Activated CD4-positive, alpha-beta memory T cell treated with anti-CD3 and anti-CD28 coated beads for 36 hours (primary cell): ENCODE results near the gene SEMA3A. TPM values are rescaled to one million over a fixed set of nuclear protein-coding genes. Genes with fewer than 3 reads are reported as not detected.

Source experiments
- CTCF ChIA-PET: fragments of 350-600 bp; sonication (Branson Sonifier 250); formaldehyde crosslinking; loops from one replicate; lab custom pipeline; 2021; ENCODE audit warnings: antibody characterized with exemption, inconsistent platforms; lab: Charles Lee
- POLR2A ChIA-PET: fragments of 350-600 bp; sonication (Branson Sonifier 250); formaldehyde crosslinking; loops from one replicate; lab custom pipeline; 2021; ENCODE audit warnings: antibody characterized with exemption; lab: Charles Lee
- DNase-seq: peaks from one replicate; pipeline ENCODE4 v3.0.0-alpha.2; 2020
- H3K27ac Mint-ChIP-seq: one replicate; pipeline ENCODE4 v1.8.0; 2021; ENCODE audit warnings: mixed read lengths
- H3K27me3 Mint-ChIP-seq: one replicate; pipeline ENCODE4 v1.8.0; 2021; ENCODE audit warnings: mixed read lengths
- H3K36me3 Mint-ChIP-seq: one replicate; pipeline ENCODE4 v1.8.0; 2021; ENCODE audit warnings: mixed read lengths
- H3K4me1 Mint-ChIP-seq: one replicate; pipeline ENCODE4 v1.8.0; 2021; ENCODE audit warnings: low read depth, mixed read lengths
- H3K4me3 Mint-ChIP-seq: one replicate; pipeline ENCODE4 v1.8.0; 2021; ENCODE audit warnings: mild to moderate bottlenecking, mixed read lengths
- H3K9me3 Mint-ChIP-seq: one replicate; pipeline ENCODE4 v1.8.0; 2021; ENCODE audit warnings: mixed read lengths
- intact Hi-C: fragments of 100-400 bp; cut with micrococcal nuclease; formaldehyde crosslinking; loops from one replicate; pipeline ENCODE4 v1.15.1; 2023
- total RNA-seq, 2 experiments: library from RNA; stranded (reverse); gene quantifications; one replicate each; pipeline ENCODE4 v1.2.3, GENCODE V29; 2021

Gene SEMA3A
- total RNA-seq, 2 experiments from 2014 or later, result 0.59 to 0.75 TPM

DNA sequence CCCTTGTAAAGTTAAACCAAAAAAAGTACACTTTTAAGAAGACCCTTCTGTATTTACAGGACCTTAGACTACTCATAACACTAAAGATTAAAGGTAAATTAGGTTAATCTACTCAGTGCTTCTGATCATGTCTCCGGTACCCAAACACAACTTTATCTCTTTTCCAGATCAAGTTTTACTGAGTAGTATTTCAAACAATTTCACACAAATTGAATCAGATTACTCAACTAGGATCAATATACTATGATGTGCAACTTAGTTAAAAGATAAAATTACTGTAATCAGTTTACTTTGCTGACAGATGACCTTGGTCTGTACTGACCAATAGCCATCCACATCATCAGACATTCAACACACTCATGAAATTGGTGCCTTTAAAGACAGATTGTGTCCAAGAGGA lies 191.4 kb downstream of the SEMA3A start:
- CTCF ChIA-PET, result no interaction called here
- Mint-ChIP-seq H3K27me3 (no peaks in the 10 kb centered on the region), H3K36me3 (no peaks in the 10 kb centered on the region), H3K4me3 (no peak overlapping the region), H3K27ac (no peak overlapping the region), H3K9me3 (no peaks in the 10 kb centered on the region), H3K4me1 (no peaks in the 10 kb centered on the region)
- POLR2A ChIA-PET, result no interaction called here
- intact Hi-C loops, result no loop called here
- no peak for DNase-seq

DNA sequence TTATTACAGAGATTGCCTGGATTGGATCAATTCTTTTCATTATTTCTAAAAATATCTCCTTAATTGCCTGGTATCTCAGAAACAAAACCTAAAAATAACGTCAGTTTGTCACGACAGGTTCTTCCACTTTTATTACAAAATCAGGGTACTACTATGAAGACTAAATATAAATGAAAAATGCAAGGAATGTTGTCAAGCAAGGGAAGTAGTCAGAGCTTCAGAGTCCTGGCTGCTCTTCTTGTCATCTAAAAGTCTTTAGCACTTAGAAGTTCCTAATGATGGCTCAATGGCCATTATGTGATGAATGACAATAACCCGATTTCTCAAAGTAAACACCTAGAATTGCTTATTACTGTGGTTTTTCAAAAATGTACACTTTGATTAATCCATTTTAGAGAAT lies 192.2 kb downstream of the SEMA3A start:
- POLR2A ChIA-PET, result no interaction called here
- Mint-ChIP-seq H3K9me3 (no peaks in the 10 kb centered on the region), H3K27me3 (no peaks in the 10 kb centered on the region), H3K36me3 (no peaks in the 10 kb centered on the region), H3K27ac (no peak overlapping the region), H3K4me3 (no peak overlapping the region), H3K4me1 (no peaks in the 10 kb centered on the region)
- no peak for DNase-seq
- CTCF ChIA-PET, result no interaction called here
- intact Hi-C loops, result no loop called here

- POLR2A ChIA-PET, result no interaction called here
- intact Hi-C loops, result no loop called here
- no peaks in the 10 kb centered on the region for H3K4me1 Mint-ChIP-seq
- no peaks in the 10 kb centered on the region for H3K9me3 Mint-ChIP-seq
- H3K4me3 Mint-ChIP-seq, result no peak overlapping the region
- H3K27me3 Mint-ChIP-seq, result no peaks in the 10 kb centered on the region
- H3K36me3 Mint-ChIP-seq, result no peaks in the 10 kb centered on the region
- H3K27ac Mint-ChIP-seq, result no peak overlapping the region
- CTCF ChIA-PET, result no interaction called here
- DNase-seq, result no peak
Measured at GRCh38 chr7:83996879-83997278, 197.7 kb downstream of the SEMA3A start.

DNA sequence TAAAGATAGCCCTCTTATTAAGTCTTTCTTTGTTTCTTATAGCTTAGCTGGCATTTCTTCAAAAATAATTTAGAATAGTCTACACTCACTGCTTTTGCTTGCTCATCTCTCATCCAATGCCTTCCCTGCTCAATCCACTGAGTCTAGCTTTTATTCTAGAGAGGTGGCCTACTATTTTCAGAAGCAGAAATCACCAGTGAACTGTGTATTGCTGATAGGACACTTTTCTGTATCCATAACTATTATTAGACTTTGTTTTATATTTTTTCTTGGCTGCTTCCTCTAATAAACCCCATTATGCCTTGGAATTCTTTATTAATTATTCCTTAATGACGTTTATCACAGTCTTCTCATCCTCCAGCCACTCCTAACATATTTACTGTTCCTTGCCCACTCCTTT lies 206.8 kb downstream of the SEMA3A start:
- H3K4me1 Mint-ChIP-seq, result no peaks in the 10 kb centered on the region
- CTCF ChIA-PET, result no interaction called here
- no peaks in the 10 kb centered on the region for H3K9me3 Mint-ChIP-seq
- DNase-seq, result no peak
- H3K27me3 Mint-ChIP-seq, result no peaks in the 10 kb centered on the region
- no peak overlapping the region for H3K4me3 Mint-ChIP-seq
- POLR2A ChIA-PET, result interaction anchor here (0.6 kb wide), 1 partner anchor 1741 kb away, joined by 3 read pairs; no protein-coding TSS in a partner anchor
- H3K36me3 Mint-ChIP-seq, result no peaks in the 10 kb centered on the region
- no peak overlapping the region for H3K27ac Mint-ChIP-seq
- intact Hi-C loops, result no loop called here

DNA sequence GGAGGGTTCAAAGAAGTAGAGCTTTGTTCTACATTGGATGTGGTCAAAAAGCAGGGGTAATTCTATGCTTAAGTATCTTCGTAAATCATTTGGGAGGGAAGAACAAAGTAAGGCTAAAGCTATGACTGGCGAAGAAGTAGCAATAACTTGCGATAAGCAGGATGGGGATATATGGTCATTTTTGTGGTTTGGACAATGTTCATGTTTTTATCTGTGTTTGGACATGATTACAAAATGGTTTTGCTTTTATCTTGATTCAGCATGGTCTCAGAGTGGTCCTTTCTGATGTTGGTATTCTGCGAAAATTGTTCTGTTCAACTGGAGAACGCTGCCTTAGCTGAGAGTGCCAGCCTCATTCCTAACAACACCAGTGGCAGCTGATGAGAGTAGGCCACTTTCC lies 208.8 kb downstream of the SEMA3A start:
- no peaks in the 10 kb centered on the region for H3K4me1 Mint-ChIP-seq
- H3K27ac Mint-ChIP-seq, result no peak overlapping the region
- no peaks in the 10 kb centered on the region for H3K9me3 Mint-ChIP-seq
- no peak for DNase-seq
- no peaks in the 10 kb centered on the region for H3K27me3 Mint-ChIP-seq
- H3K36me3 Mint-ChIP-seq, result no peaks in the 10 kb centered on the region
- CTCF ChIA-PET, result no interaction called here
- H3K4me3 Mint-ChIP-seq, result no peak overlapping the region
- POLR2A ChIA-PET, result no interaction called here
- intact Hi-C loops, result no loop called here

DNA sequence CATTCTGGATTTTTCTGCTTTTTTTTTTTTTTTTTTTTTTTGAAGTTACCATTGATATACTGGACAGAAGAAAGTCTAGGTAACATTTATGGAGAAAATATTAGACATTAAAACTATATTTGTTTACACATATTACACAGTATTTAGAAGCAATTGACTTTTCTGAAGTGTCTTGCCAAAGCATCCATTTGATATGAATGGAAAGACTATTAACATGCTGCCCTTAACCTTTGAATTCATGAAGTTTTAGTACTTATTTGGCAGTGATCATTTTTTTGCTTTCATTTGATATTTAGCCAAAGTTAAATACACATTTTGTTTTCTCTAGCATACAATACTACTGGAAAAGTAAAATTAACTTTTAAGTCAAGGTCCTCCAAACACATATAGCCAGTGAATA lies 210.0 kb downstream of the SEMA3A start:
- intact Hi-C loops, result no loop called here
- Mint-ChIP-seq H3K27ac (no peak overlapping the region), H3K27me3 (no peaks in the 10 kb centered on the region), H3K4me1 (no peaks in the 10 kb centered on the region), H3K9me3 (no peaks in the 10 kb centered on the region), H3K36me3 (no peaks in the 10 kb centered on the region), H3K4me3 (no peak overlapping the region)
- ChIA-PET CTCF (no interaction called here), POLR2A (no interaction called here)
- no peak for DNase-seq

GRCh38 chr7:83984076-83984475 lies 210.5 kb downstream of the SEMA3A start:
- Mint-ChIP-seq H3K9me3 (no peaks in the 10 kb centered on the region), H3K4me3 (no peak overlapping the region), H3K27me3 (no peaks in the 10 kb centered on the region), H3K36me3 (no peaks in the 10 kb centered on the region), H3K27ac (no peak overlapping the region), H3K4me1 (no peaks in the 10 kb centered on the region)
- ChIA-PET POLR2A (no interaction called here), CTCF (no interaction called here)
- no peak for DNase-seq
- intact Hi-C loops, result no loop called here

DNA sequence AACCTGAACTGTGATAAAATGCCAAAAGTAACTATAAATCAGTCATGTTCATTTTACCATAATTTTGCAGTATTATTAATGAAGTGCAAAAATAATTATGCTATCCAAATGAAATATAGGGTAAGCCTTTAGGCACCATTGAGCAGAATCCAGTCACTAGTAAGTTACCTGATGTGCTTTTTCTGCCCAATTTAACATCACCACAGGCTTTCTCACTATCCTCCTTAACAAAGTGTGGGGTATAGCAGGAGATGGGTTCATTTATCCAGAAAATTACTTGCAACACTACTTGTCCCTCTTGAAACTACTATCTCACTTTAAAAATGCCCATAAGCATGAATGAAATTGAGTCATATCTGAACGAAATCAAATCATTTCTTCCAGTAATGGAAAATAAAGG lies 211.0 kb downstream of the SEMA3A start:
- intact Hi-C loops, result no loop called here
- ChIA-PET POLR2A (no interaction called here), CTCF (no interaction called here)
- no peaks in the 10 kb centered on the region for H3K36me3 Mint-ChIP-seq
- DNase-seq, result no peak
- no peaks in the 10 kb centered on the region for H3K4me1 Mint-ChIP-seq
- no peak overlapping the region for H3K27ac Mint-ChIP-seq
- no peaks in the 10 kb centered on the region for H3K27me3 Mint-ChIP-seq
- no peak overlapping the region for H3K4me3 Mint-ChIP-seq
- no peaks in the 10 kb centered on the region for H3K9me3 Mint-ChIP-seq

DNA sequence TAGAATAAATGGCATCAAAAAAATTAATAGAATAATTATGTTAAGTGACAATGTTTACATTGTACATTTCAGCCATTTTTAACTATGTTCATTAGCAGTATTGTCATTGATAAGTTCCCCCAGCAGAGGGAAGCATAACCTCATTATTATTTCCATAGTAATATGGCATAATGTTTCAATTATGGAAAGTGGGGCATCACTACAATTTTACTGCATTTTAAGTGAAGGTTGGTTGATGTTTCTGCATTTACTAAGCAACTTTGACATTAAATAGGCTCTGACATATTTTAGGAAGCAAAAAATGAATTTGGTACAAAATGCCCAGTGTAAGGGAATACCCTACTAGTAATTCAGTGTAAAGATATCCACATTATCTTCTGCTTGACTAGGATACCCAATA lies 218.3 kb downstream of the SEMA3A start:
- Mint-ChIP-seq H3K36me3 (no peaks in the 10 kb centered on the region), H3K4me3 (no peak overlapping the region), H3K27ac (no peak overlapping the region), H3K4me1 (no peaks in the 10 kb centered on the region), H3K9me3 (no peaks in the 10 kb centered on the region), H3K27me3 (no peaks in the 10 kb centered on the region)
- intact Hi-C loops, result loop anchor here (1.0 to 5.0 kb wide), 3 partner anchors 212 to 1047 kb away; no protein-coding TSS in a partner anchor
- no peak for DNase-seq
- POLR2A ChIA-PET, result no interaction called here
- CTCF ChIA-PET, result no interaction called here

GRCh38 chr7:83970081-83970480 lies 224.5 kb downstream of the SEMA3A start:
- no peaks in the 10 kb centered on the region for H3K9me3 Mint-ChIP-seq
- DNase-seq, result no peak
- POLR2A ChIA-PET, result no interaction called here
- no peaks in the 10 kb centered on the region for H3K36me3 Mint-ChIP-seq
- H3K4me1 Mint-ChIP-seq, result no peaks in the 10 kb centered on the region
- no peak overlapping the region for H3K27ac Mint-ChIP-seq
- CTCF ChIA-PET, result no interaction called here
- H3K27me3 Mint-ChIP-seq, result no peaks in the 10 kb centered on the region
- H3K4me3 Mint-ChIP-seq, result no peak overlapping the region
- intact Hi-C loops, result no loop called here

- H3K27me3 Mint-ChIP-seq, result no peaks in the 10 kb centered on the region
- no peak for DNase-seq
- POLR2A ChIA-PET, result no interaction called here
- CTCF ChIA-PET, result interaction anchor here (0.6 kb wide), 1 partner anchor 29 kb away, joined by 3 read pairs; no protein-coding TSS in a partner anchor
- H3K27ac Mint-ChIP-seq, result no peak overlapping the region
- no peaks in the 10 kb centered on the region for H3K9me3 Mint-ChIP-seq
- H3K4me1 Mint-ChIP-seq, result no peaks in the 10 kb centered on the region
- no peak overlapping the region for H3K4me3 Mint-ChIP-seq
- H3K36me3 Mint-ChIP-seq, result no peaks in the 10 kb centered on the region
- intact Hi-C loops, result no loop called here
Measured at GRCh38 chr7:83964318-83964717, 230.3 kb downstream of the SEMA3A start.

DNA sequence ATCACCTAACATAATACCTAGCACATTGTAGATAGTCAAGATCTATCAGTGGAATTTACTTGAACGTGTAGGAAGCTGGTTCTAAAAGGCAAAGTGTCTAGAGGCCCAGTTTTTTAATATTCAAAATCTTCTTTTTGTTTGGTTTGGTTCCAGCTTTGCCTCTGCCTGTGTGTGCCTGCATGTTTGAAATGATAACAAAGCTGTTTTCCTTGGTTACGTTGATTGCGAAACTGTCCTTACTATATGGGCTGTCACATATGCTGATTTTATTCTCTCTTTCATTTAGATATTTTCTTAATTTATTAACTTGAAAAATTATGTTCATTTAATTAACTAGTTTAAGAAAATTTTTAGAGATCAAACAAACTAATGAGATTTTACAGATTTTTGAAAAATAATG lies 237.3 kb downstream of the SEMA3A start:
- Mint-ChIP-seq H3K27me3 (no peaks in the 10 kb centered on the region), H3K4me1 (no peaks in the 10 kb centered on the region), H3K4me3 (no peak overlapping the region), H3K36me3 (no peaks in the 10 kb centered on the region), H3K27ac (no peak overlapping the region), H3K9me3 (no peaks in the 10 kb centered on the region)
- POLR2A ChIA-PET, result interaction anchor here (0.6 kb wide), 1 partner anchor 470 kb away, joined by 3 read pairs; no protein-coding TSS in a partner anchor
- CTCF ChIA-PET, result interaction anchor here (1.0 kb wide), 1 partner anchor 22 kb away, joined by 3 read pairs; no protein-coding TSS in a partner anchor
- intact Hi-C loops, result no loop called here
- DNase-seq, result no peak

- no peak for DNase-seq
- H3K36me3 Mint-ChIP-seq, result no peaks in the 10 kb centered on the region
- H3K9me3 Mint-ChIP-seq, result no peaks in the 10 kb centered on the region
- no peak overlapping the region for H3K4me3 Mint-ChIP-seq
- intact Hi-C loops, result no loop called here
- H3K27me3 Mint-ChIP-seq, result no peaks in the 10 kb centered on the region
- H3K4me1 Mint-ChIP-seq, result no peaks in the 10 kb centered on the region
- CTCF ChIA-PET, result interaction anchor here (0.7 kb wide), 1 partner anchor 1085 kb away, joined by 5 read pairs; no protein-coding TSS in a partner anchor
- POLR2A ChIA-PET, result no interaction called here
- H3K27ac Mint-ChIP-seq, result no peak overlapping the region
Measured at GRCh38 chr7:83956104-83956503, 238.5 kb downstream of the SEMA3A start.
